Measurements from ENCODE around the gene ANGPTL8. TPM values are rescaled to one million over a fixed set of nuclear protein-coding genes. Genes with fewer than 3 reads are reported as not detected.

Gene ANGPTL8
- total RNA-seq, 1 experiment from 2014 or later, result 0.61 TPM

GRCh38 chr19:11248852-11249251 is 9.4 kb downstream of the ANGPTL8 start:
- H3K4me3 ChIP-seq, result no peak overlapping the region
- H3K36me3 ChIP-seq, result peaks cover 27% of the 10 kb centered on the region
- no peaks in the 10 kb centered on the region for H3K9me3 ChIP-seq (replicated peaks)
- DNase-seq (ENCODE audit: low read depth in 1 of 2, low spot score in 2 of 2), result no peak
- no peaks in the 10 kb centered on the region for H3K27me3 ChIP-seq (replicated peaks)
- no peaks in the 10 kb centered on the region for H3K4me1 ChIP-seq (replicated peaks)
- H3K27ac ChIP-seq, result no peak overlapping the region

GRCh38 chr19:11251217-11251616 is 11.8 kb downstream of the ANGPTL8 start:
- no peaks in the 10 kb centered on the region for H3K9me3 ChIP-seq (replicated peaks)
- H3K4me1 ChIP-seq (replicated peaks), result no peaks in the 10 kb centered on the region
- peaks cover 27% of the 10 kb centered on the region for H3K36me3 ChIP-seq
- H3K27ac ChIP-seq, result no peak overlapping the region
- no peak overlapping the region for H3K4me3 ChIP-seq
- H3K27me3 ChIP-seq (replicated peaks), result no peaks in the 10 kb centered on the region
- DNase-seq (ENCODE audit: low read depth in 1 of 2, low spot score in 2 of 2), result no peak

GRCh38 chr19:11251650-11252314 is 12.4 kb downstream of the ANGPTL8 start:
- H3K4me1 ChIP-seq (replicated peaks), result no peaks in the 10 kb centered on the region
- H3K27me3 ChIP-seq (replicated peaks), result no peaks in the 10 kb centered on the region
- no peak for DNase-seq (ENCODE audit: low read depth in 1 of 2, low spot score in 2 of 2)
- no peak overlapping the region for H3K4me3 ChIP-seq
- H3K9me3 ChIP-seq (replicated peaks), result no peaks in the 10 kb centered on the region
- H3K27ac ChIP-seq, result no peak overlapping the region
- H3K36me3 ChIP-seq, result peaks cover 27% of the 10 kb centered on the region

- no peak overlapping the region for H3K27ac ChIP-seq
- peaks cover 21% of the 10 kb centered on the region for H3K36me3 ChIP-seq
- H3K4me1 ChIP-seq (replicated peaks), result no peaks in the 10 kb centered on the region
- no peak overlapping the region for H3K4me3 ChIP-seq
- no peaks in the 10 kb centered on the region for H3K9me3 ChIP-seq (replicated peaks)
- no peak for DNase-seq (ENCODE audit: low read depth in 1 of 2, low spot score in 2 of 2)
- no peaks in the 10 kb centered on the region for H3K27me3 ChIP-seq (replicated peaks)
Measured at GRCh38 chr19:11252665-11253355, 13.4 kb downstream of the ANGPTL8 start.

GRCh38 chr19:11254666-11255065 is 15.2 kb downstream of the ANGPTL8 start:
- Histone ChIP-seq H3K36me3 (peaks cover 15% of the 10 kb centered on the region), H3K4me3 (no peak overlapping the region), H3K27ac (no peak overlapping the region), H3K9me3 (replicated peaks) (no peaks in the 10 kb centered on the region), H3K27me3 (replicated peaks) (no peaks in the 10 kb centered on the region), H3K4me1 (replicated peaks) (no peaks in the 10 kb centered on the region)
- DNase-seq (ENCODE audit: low read depth in 1 of 2, low spot score in 2 of 2), result no peak

DNA sequence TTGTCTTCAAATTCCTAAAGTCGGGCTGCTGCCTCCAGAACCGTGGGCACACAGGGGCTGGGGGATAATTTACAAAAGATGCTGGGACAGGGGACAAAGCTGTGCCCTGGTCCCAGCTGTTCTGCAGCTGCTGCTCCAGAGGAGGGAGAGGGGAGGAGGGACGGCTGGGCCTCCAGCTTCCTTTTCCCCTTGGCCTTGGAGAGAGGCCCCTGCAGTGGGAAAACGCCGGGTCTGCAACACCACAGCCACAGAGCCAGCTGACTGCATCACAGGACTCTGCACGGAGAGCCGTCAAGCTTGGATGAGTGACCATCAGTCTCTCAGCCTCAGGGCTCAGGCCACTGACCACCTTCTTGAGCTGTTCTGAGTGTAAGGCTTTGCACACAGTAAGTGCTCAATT is 16.8 kb downstream of the ANGPTL8 start:
- Histone ChIP-seq H3K27me3 (replicated peaks) (no peaks in the 10 kb centered on the region), H3K36me3 (peaks cover 10% of the 10 kb centered on the region), H3K4me1 (replicated peaks) (no peaks in the 10 kb centered on the region), H3K4me3 (no peak overlapping the region), H3K9me3 (replicated peaks) (no peaks in the 10 kb centered on the region), H3K27ac (no peak overlapping the region)
- no peak for DNase-seq (ENCODE audit: low read depth in 1 of 2, low spot score in 2 of 2)

DNA sequence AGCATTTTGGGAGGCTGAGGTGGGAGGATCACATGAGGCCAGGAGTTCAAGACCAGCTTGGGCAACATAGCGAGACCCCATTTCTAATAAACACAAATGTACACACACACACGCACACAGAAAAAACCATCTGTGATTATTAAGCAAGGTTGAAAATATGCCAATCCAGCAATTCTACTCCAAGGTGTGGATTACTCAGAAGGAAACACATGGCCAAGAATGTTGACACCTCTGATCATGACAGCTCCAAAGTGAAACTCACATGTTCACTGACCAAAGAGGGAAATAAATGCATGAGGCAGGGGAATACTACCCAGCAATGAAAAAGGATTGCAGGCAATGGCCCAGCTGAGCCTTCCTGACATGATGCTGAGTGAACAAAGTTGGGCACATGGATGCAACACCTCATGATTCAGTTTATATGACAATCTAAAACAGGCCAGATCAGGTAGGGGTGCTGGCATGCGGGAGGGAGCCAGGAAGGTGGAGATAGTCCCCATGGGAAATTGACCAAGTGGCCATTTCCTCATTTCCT is 18.5 kb downstream of the ANGPTL8 start:
- peaks cover 3% of the 10 kb centered on the region; the same call in 1 of the 2 replicates for H3K4me1 ChIP-seq (replicated peaks)
- no peak overlapping the region for H3K27ac ChIP-seq
- H3K9me3 ChIP-seq (replicated peaks), result no peaks in the 10 kb centered on the region
- no peak overlapping the region for H3K4me3 ChIP-seq
- no peak for DNase-seq (ENCODE audit: low read depth in 1 of 2, low spot score in 2 of 2)
- no peaks in the 10 kb centered on the region for H3K36me3 ChIP-seq
- H3K27me3 ChIP-seq (replicated peaks), result no peaks in the 10 kb centered on the region

DNA sequence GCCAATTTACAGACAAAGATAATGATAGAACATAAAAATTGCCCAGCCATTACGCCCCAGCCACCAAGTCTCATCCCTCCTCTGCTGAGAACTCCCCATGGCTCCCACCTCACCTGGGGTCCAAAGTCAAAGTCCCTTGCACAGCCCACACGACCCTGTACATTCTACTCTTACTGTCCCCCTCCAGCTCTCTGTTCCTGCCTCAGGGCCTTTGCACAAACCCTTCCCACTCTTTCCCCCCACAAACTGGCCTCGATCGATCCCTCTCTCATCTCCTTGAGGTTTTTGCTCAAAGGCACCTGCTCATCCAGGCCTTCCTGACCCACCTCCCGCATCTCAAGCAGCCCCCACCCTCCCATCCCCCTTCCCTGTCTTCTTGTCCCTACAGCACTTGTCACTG is 21.6 kb downstream of the ANGPTL8 start:
- H3K27ac ChIP-seq, result no peak overlapping the region
- peaks cover 3% of the 10 kb centered on the region; the same call in 1 of the 2 replicates for H3K4me1 ChIP-seq (replicated peaks)
- no peak for DNase-seq (ENCODE audit: low read depth in 1 of 2, low spot score in 2 of 2)
- H3K4me3 ChIP-seq, result no peak overlapping the region
- H3K27me3 ChIP-seq (replicated peaks), result no peaks in the 10 kb centered on the region
- no peaks in the 10 kb centered on the region for H3K9me3 ChIP-seq (replicated peaks)
- no peaks in the 10 kb centered on the region for H3K36me3 ChIP-seq

- H3K27me3 ChIP-seq (replicated peaks), result no peaks in the 10 kb centered on the region
- no peaks in the 10 kb centered on the region for H3K36me3 ChIP-seq
- H3K4me3 ChIP-seq, result peak overlapping the region; percentile 79
- peaks cover 3% of the 10 kb centered on the region; the same call in 1 of the 2 replicates for H3K4me1 ChIP-seq (replicated peaks)
- H3K9me3 ChIP-seq (replicated peaks), result no peaks in the 10 kb centered on the region
- no peak overlapping the region for H3K27ac ChIP-seq
- DNase-seq (ENCODE audit: low read depth in 1 of 2, low spot score in 2 of 2), result no peak
Measured at GRCh38 chr19:11261431-11261970, 22.1 kb downstream of the ANGPTL8 start.

DNA sequence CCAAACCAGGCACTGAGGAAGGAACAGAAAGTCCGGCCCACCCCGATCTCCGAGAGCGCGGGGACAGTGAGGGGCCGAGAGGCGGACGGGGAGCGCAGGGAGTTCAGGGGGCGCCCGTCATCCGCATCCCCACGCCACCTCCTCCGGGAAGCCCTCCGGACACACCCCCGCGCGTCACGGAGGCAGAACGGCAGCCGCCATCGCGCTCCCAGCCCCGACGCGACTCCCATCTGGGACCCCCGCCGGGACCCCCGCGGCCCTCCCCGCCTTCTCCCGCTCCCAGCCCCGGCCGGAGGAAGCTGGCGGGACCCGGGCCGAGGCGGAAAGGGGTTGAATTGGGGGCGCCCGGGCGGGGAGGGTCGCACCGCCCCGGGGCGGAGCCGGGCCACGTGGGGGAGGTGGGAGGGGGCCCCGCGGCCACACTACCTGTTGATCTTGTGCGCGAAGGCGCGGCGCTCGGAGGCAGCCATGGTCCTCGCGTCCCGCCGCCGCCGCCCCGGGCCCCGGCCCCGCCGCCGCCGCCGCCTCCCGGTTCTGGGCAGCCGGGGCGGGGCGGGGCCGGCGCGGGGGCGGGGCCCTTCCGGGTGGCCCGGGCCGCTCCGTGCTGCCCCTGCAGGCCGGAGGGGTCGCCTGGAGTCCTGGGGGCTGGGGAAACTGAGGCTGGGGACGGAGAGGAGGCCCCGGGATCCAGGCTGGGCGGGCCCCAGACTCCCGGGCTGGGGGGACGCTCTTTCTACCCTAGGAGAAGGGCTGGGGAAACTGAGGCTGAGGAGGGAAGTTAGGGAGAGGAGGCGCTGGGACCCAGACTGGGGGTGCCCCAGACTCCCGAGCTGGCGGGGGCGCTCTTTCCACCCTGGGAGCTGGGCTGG is 22.8 kb downstream of the ANGPTL8 start, which contains the start of gene DOCK6:
TSS of gene DOCK6 (minus strand) at position 554 of the 869 bp plus-strand sequence. CDS start at position 470, 84 bp downstream.
- DNase-seq (ENCODE audit: low read depth in 1 of 2, low spot score in 2 of 2), result no peak
- Histone ChIP-seq H3K27ac (0 out of 2 replicates have a peak within 1 kb of the TSS, but pooled peaks have one; percentile 35), H3K4me3 (peak within 1 kb of the TSS; percentile 79), H3K36me3 (no peaks in the 10 kb centered on the region), H3K27me3 (replicated peaks) (no peaks in the 10 kb centered on the region), H3K9me3 (replicated peaks) (no peaks in the 10 kb centered on the region), H3K4me1 (replicated peaks) (peaks cover 3% of the 10 kb centered on the region; the same call in 1 of the 2 replicates)

DNA sequence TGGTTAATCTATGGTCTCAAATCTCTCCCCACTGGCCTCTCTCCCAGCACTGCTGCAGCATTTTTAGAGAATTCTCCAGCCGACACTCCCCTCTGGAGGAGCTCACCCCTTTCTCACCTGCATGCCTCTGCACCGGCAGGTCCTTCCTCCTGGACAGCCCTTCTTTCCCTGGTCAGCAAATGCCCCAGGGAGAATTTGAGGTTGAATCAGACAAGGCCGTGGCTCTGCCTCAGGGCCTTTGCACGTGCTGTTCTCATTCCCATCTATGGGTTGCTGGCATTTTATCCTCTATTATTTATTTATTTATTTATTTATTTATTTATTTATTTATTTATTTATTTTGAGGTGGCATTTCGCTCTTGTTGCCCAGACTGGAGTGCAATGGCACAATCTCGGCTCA is 24.3 kb downstream of the ANGPTL8 start:
- no peak for DNase-seq (ENCODE audit: low read depth in 1 of 2, low spot score in 2 of 2)
- H3K36me3 ChIP-seq, result no peaks in the 10 kb centered on the region

DNA sequence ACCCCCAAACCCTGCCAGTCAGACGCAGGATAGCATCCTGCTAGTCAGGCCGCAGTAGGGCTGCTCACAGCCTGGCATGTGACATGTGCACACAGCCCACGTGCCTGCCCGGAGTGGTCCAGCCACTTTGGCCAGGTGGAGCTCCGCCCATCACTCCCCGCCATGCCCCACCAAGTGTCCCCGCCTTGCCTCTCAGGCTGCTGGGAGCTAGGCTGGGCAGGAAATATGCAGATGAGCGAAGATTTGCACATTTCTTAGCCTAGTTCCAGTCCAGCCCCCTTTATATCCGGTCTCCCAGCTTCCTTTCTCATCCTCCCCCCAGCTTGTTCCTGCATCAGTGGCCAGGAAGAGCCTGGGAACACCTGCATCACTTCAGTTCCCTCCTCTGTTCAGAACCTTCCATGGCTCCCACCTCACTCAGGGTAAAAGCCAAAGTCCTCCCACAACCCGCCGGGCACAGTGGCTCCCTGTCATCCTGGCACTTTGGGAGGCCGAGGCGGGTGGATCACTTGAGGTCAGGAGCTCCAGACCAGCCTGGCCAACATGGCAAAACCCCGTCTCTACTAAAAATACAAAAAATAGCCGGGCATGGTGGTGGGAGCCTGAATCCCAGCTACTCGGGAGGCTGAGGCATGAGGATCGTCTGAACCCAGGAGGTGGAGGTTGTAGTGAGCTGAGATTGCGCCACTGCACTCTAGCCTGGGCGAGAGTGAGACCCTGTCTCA is 25.2 kb downstream of the ANGPTL8 start:
- no peak overlapping the region for H3K4me3 ChIP-seq
- H3K27ac ChIP-seq, result no peak overlapping the region
- H3K36me3 ChIP-seq, result no peaks in the 10 kb centered on the region
- no peak for DNase-seq (ENCODE audit: low read depth in 1 of 2, low spot score in 2 of 2)
- no peaks in the 10 kb centered on the region for H3K9me3 ChIP-seq (replicated peaks)
- peaks cover 11% of the 10 kb centered on the region for H3K4me1 ChIP-seq (replicated peaks)
- H3K27me3 ChIP-seq (replicated peaks), result no peaks in the 10 kb centered on the region

More for the DNA sequence above, 24.3 kb downstream of the ANGPTL8 start:
- Histone ChIP-seq H3K4me1 (replicated peaks) (peaks cover 4% of the 10 kb centered on the region), H3K9me3 (replicated peaks) (no peaks in the 10 kb centered on the region), H3K27ac (no peak overlapping the region), H3K4me3 (no peak overlapping the region), H3K27me3 (replicated peaks) (no peaks in the 10 kb centered on the region)

All from SJSA1 (cell line).